Neural cell (in vitro differentiated cells): ENCODE data around the gene HAPSTR1. TPM values are rescaled to one million over a fixed set of nuclear protein-coding genes. Genes with fewer than 3 reads are reported as not detected.

ENCODE experiments used
- H2AFZ ChIP-seq: fragments of 200-600, 300-800 bp; sonication (generic), shearing (Covaris generic); 2 replicates; pipeline ENCODE4 v1.6.0; 2014; ENCODE audit warnings: low read depth, mild to moderate bottlenecking, antibody characterized with exemption, low read length, moderate library complexity
- H3F3A ChIP-seq: fragments of 200-600 bp; shearing (Covaris generic); 2 replicates; pipeline ENCODE4 v1.6.1; 2016; ENCODE audit warnings: mild to moderate bottlenecking, moderate library complexity, mixed read lengths, antibody characterized with exemption, low read length; ENCODE audit not compliant: insufficient read depth, poor library complexity, severe bottlenecking
- H3K27ac ChIP-seq: fragments of 200-600, 300-800 bp; sonication (generic), shearing (Covaris generic); 2 replicates; pipeline ENCODE4 v1.5.1; 2014; ENCODE audit warnings: mild to moderate bottlenecking, low read length, moderate library complexity
- H3K27me3 ChIP-seq: fragments of 300-800, 200-600 bp; sonication (generic), shearing (Covaris generic); 2 replicates; pipeline ENCODE4 v1.6.0; 2014; ENCODE audit warnings: mild to moderate bottlenecking, low read depth, low read length, moderate library complexity; ENCODE audit not compliant: insufficient read depth
- H3K36me3 ChIP-seq: fragments of 300-800, 200-600 bp; sonication (generic), shearing (Covaris generic); 2 replicates; pipeline ENCODE4 v1.5.1; 2014; ENCODE audit warnings: mild to moderate bottlenecking, antibody characterized with exemption, low read length, moderate library complexity; ENCODE audit not compliant: insufficient read depth
- H3K4me2 ChIP-seq: fragments of 300-800, 200-600 bp; sonication (generic), shearing (Covaris generic); 2 replicates; pipeline ENCODE4 v1.6.0; 2014; ENCODE audit warnings: mild to moderate bottlenecking, low read length
- H3K4me3 ChIP-seq: fragments of 300-800, 200-600 bp; sonication (generic), shearing (Covaris generic); 2 replicates; pipeline ENCODE4 v1.5.1; 2014; ENCODE audit warnings: mild to moderate bottlenecking, low read length, moderate library complexity
- H3K79me2 ChIP-seq: fragments of 200-600 bp; shearing (Covaris generic); replicated peaks from 2 replicates; pipeline ENCODE4 v1.6.0; 2014; ENCODE audit warnings: mild to moderate bottlenecking, low read length, moderate library complexity; ENCODE audit not compliant: insufficient read depth
- H3K9ac ChIP-seq: fragments of 300-800, 200-600 bp; sonication (generic), shearing (Covaris generic); 2 replicates; pipeline ENCODE4 v1.6.1; 2016; ENCODE audit warnings: mild to moderate bottlenecking, low read length, mixed read lengths
- H3K9me2 ChIP-seq: fragments of 200-600 bp; shearing (Covaris generic); 2 replicates; pipeline ENCODE4 v1.6.1; 2016; ENCODE audit warnings: mild to moderate bottlenecking, low read length, mixed read lengths; ENCODE audit not compliant: insufficient read depth
- H3K9me3 ChIP-seq: fragments of 200-600, 300-800 bp; sonication (generic), shearing (Covaris generic); 2 replicates; pipeline ENCODE4 v1.6.1; 2016; ENCODE audit warnings: mild to moderate bottlenecking, mixed run types, low read length, moderate library complexity, mixed read lengths
- H4K20me1 ChIP-seq: fragments of 200-600 bp; shearing (Covaris generic); 2 replicates; pipeline ENCODE4 v1.6.1; 2016; ENCODE audit warnings: mild to moderate bottlenecking, mixed run types; ENCODE audit not compliant: insufficient read depth
- EP300 ChIP-seq: fragments of 450-650 bp; conservative IDR thresholded peaks from 2 replicates; pipeline ENCODE4 v1.6.1; 2014; ENCODE audit warnings: antibody characterized with exemption, mild to moderate bottlenecking, moderate library complexity; ENCODE audit not compliant: poor library complexity, severe bottlenecking
- EZH2 ChIP-seq: fragments of 200-600, 300-800 bp; shearing (Covaris generic), sonication (generic); IDR thresholded peaks from 2 replicates; pipeline ENCODE4 v1.6.1; 2014; ENCODE audit warnings: antibody characterized with exemption, low read length, borderline replicate concordance, mild to moderate bottlenecking; ENCODE audit not compliant: insufficient read depth, poor library complexity, severe bottlenecking
- MXI1 ChIP-seq: fragments of 450-650 bp; conservative IDR thresholded peaks from 2 replicates; pipeline ENCODE4 v1.6.1; 2014; ENCODE audit warnings: antibody characterized with exemption, mild to moderate bottlenecking; ENCODE audit not compliant: poor library complexity, severe bottlenecking
- POLR2AphosphoS5 ChIP-seq: IDR thresholded peaks from 2 replicates; pipeline ENCODE4 v1.6.1; 2012
- RAD21 ChIP-seq: fragments of 450-650 bp; conservative IDR thresholded peaks from 2 replicates; pipeline ENCODE4 v1.6.1; 2014; ENCODE audit warnings: antibody characterized with exemption, mild to moderate bottlenecking, moderate library complexity
- SMC3 ChIP-seq: fragments of 450-650 bp; conservative IDR thresholded peaks from 2 replicates; pipeline ENCODE4 v1.6.1; 2014; ENCODE audit warnings: antibody characterized with exemption, mild to moderate bottlenecking, moderate library complexity; ENCODE audit not compliant: poor library complexity
- TAF1 ChIP-seq: IDR thresholded peaks from 2 replicates; pipeline ENCODE4 v1.6.1; 2012; ENCODE audit warnings: low read depth
- polyA plus RNA-seq: library from polyadenylated mRNA; depleted of rRNA; stranded (reverse); fragments of >200 nt; gene quantifications from 2 replicates; pipeline ENCODE4 v1.2.3, GENCODE V29; 2014
- TF ChIP-seq, protein P1 (sequence below): fragments of 450-650 bp; IDR thresholded peaks from 2 replicates; pipeline ENCODE4 v1.5.1; 2014; ENCODE audit warnings: antibody characterized with exemption, mild to moderate bottlenecking, moderate library complexity; ENCODE audit not compliant: poor library complexity, severe bottlenecking
- TF ChIP-seq, protein P2 (sequence below): IDR thresholded peaks from 2 replicates; pipeline ENCODE4 v1.6.1; 2012; ENCODE audit warnings: borderline replicate concordance

HAPSTR1 gene
- polyA plus RNA-seq, 1 donor from 2014 or later: 60.7 TPM

DNA sequence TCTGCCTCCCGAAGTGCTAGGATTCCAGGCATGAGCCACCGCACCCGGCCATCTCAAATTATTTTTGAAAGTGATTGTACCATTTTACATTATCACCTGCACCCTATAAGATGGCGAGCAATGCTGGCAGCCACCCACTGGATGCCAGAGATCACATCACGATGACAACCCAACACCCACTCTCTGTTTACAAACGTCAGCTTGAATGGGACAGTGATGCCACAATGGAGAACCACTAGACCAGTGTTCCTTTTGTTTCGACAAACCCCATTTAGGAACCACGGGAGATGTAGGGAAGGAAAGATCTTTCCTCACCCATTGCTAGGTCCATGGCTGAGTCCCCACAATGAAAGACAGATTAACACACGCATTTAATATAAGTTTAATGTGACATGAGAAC, 20.1 kb upstream of the HAPSTR1 start:
- no peaks in the 10 kb centered on the region for H3K79me2 ChIP-seq
- H3K27ac ChIP-seq: no peak overlapping the region
- H3F3A ChIP-seq: no peaks in the 10 kb centered on the region
- H2AFZ ChIP-seq: no peak overlapping the region
- no peaks in the 10 kb centered on the region for H4K20me1 ChIP-seq
- no peaks in the 10 kb centered on the region for H3K9me3 ChIP-seq
- H3K9ac ChIP-seq: no peak overlapping the region
- H3K27me3 ChIP-seq: no peaks in the 10 kb centered on the region
- H3K36me3 ChIP-seq: no peaks in the 10 kb centered on the region
- H3K9me2 ChIP-seq: no peaks in the 10 kb centered on the region
- no peak overlapping the region for H3K4me2 ChIP-seq
- TF ChIP-seq EZH2 (no peak), SMC3 (no peak), POLR2AphosphoS5 (no peak), TAF1 (no peak)
- TF ChIP-seq, protein P1, sequence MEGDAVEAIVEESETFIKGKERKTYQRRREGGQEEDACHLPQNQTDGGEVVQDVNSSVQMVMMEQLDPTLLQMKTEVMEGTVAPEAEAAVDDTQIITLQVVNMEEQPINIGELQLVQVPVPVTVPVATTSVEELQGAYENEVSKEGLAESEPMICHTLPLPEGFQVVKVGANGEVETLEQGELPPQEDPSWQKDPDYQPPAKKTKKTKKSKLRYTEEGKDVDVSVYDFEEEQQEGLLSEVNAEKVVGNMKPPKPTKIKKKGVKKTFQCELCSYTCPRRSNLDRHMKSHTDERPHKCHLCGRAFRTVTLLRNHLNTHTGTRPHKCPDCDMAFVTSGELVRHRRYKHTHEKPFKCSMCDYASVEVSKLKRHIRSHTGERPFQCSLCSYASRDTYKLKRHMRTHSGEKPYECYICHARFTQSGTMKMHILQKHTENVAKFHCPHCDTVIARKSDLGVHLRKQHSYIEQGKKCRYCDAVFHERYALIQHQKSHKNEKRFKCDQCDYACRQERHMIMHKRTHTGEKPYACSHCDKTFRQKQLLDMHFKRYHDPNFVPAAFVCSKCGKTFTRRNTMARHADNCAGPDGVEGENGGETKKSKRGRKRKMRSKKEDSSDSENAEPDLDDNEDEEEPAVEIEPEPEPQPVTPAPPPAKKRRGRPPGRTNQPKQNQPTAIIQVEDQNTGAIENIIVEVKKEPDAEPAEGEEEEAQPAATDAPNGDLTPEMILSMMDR: no peak
- H3K4me3 ChIP-seq: no peak overlapping the region

DNA sequence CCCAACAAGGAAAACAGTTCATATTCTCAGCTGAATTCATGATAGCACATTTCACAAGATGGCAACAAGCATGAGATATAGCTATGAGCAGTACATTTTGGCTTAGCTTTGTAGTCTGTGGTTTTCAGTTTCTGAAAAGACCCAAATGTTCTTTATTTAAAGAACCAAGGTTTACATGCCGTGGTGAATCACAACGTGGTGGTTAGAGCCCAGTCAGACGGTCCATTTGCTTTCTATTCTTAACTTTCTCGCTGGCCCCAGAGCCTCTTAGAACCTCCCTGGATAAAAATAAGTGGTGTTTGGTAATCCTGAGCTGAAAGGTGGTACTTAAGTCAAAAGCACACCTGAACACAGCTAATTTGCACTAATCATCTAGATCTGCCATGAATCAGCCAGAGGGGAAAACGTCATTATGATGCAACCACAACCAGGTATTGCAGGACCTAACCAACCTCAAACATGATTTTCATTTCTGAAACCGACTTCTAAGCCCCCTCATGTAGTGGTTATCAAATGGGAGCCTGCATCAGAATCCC, 18.6 kb upstream of the HAPSTR1 start:
- no peak overlapping the region for H2AFZ ChIP-seq
- no peak overlapping the region for H3K27ac ChIP-seq
- TF ChIP-seq TAF1 (no peak), RAD21 (no peak), EP300 (no peak), SMC3 (no peak), POLR2AphosphoS5 (no peak), MXI1 (no peak), EZH2 (no peak)
- TF ChIP-seq, protein P2, sequence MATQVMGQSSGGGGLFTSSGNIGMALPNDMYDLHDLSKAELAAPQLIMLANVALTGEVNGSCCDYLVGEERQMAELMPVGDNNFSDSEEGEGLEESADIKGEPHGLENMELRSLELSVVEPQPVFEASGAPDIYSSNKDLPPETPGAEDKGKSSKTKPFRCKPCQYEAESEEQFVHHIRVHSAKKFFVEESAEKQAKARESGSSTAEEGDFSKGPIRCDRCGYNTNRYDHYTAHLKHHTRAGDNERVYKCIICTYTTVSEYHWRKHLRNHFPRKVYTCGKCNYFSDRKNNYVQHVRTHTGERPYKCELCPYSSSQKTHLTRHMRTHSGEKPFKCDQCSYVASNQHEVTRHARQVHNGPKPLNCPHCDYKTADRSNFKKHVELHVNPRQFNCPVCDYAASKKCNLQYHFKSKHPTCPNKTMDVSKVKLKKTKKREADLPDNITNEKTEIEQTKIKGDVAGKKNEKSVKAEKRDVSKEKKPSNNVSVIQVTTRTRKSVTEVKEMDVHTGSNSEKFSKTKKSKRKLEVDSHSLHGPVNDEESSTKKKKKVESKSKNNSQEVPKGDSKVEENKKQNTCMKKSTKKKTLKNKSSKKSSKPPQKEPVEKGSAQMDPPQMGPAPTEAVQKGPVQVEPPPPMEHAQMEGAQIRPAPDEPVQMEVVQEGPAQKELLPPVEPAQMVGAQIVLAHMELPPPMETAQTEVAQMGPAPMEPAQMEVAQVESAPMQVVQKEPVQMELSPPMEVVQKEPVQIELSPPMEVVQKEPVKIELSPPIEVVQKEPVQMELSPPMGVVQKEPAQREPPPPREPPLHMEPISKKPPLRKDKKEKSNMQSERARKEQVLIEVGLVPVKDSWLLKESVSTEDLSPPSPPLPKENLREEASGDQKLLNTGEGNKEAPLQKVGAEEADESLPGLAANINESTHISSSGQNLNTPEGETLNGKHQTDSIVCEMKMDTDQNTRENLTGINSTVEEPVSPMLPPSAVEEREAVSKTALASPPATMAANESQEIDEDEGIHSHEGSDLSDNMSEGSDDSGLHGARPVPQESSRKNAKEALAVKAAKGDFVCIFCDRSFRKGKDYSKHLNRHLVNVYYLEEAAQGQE: no peak
- TF ChIP-seq, protein P1: no peak
- H3K9me2 ChIP-seq: no peaks in the 10 kb centered on the region
- H3K79me2 ChIP-seq: no peaks in the 10 kb centered on the region
- no peak overlapping the region for H3K9ac ChIP-seq
- no peaks in the 10 kb centered on the region for H3F3A ChIP-seq
- H3K4me3 ChIP-seq: no peak overlapping the region
- H3K4me2 ChIP-seq: no peak overlapping the region
- no peaks in the 10 kb centered on the region for H3K9me3 ChIP-seq
- H3K36me3 ChIP-seq: no peaks in the 10 kb centered on the region
- no peaks in the 10 kb centered on the region for H3K27me3 ChIP-seq
- no peaks in the 10 kb centered on the region for H4K20me1 ChIP-seq
